ENCODE results near the gene RDH12.

GRCh38 chr14:67721875-67722274, 20.2 kb downstream of the RDH12 start:
- TF ChIP-seq EZH2 (IDR thresholded peaks at IDR 0.05): no peak
- no peak for TF ChIP-seq POLR2AphosphoS5 (IDR thresholded peaks at IDR 0.05; ENCODE audit: borderline replicate concordance, low read depth, low read length)
